Measurements from ENCODE around the gene STAT2.
"Not testable (repeated sequence)": the region's sequence is repeated elsewhere in the genome, so short reads cannot be mapped to it uniquely, and the experiment has no call there.

The STAT2 gene

DNA sequence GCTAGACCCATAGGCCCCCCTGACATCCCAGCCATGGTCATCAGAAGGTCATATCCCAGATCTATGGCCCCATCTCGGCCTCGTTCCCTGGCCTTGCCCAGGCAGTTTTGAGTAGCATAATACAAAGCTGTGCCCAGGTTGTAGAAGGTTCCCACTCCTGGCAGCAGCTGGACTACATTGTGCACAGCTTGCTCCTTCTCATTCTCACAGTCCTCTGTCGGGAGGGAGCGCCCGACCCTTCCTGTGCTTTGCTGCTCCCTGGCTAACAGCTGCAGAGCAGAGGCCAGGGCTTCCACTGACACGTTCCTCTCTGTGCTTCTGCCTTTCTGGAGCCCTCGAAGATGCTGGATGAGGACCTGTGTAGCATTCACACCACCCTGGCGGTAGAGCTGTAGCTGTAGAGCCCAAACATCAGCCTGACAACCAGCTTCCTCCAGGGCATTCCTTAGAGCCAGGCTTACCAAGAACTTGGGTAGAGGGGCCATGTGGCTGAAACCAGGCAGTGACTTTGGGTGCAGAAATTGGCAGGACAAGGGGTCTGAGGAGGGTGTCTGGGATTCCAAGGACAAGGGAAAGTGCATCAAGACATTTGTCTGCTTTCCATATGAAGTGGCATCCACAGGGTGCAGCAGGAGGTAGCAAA, 1.7 kb upstream of the STAT2 start:
- no peak for DNase-seq

GRCh38 chr12:56358836-56359532, 923 bp downstream of the STAT2 start:
- peak; percentile 87 for DNase-seq

DNA sequence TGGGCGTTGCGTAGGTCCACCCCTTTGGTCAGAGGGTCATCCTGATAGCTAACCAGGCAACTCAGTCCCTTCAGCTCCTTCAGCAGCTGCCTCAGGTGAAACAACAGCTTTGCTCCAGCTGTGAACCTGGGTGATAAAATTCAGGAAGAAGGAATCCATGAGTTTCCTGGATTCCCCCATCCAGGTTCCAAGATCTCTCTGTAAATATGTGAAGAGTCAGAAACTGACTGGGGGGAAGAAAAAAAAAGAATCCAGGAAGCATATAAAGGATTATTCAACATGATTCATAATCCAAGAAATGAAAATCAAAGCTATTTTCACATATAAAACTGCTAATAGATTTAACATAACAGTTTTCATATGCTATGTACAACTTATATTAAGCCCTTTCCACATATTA, 8.6 kb downstream of the STAT2 start:
- DNase-seq, result no peak

- no peak for DNase-seq
Observed at GRCh38 chr12:56350662-56351061, 9.2 kb downstream of the STAT2 start.

DNA sequence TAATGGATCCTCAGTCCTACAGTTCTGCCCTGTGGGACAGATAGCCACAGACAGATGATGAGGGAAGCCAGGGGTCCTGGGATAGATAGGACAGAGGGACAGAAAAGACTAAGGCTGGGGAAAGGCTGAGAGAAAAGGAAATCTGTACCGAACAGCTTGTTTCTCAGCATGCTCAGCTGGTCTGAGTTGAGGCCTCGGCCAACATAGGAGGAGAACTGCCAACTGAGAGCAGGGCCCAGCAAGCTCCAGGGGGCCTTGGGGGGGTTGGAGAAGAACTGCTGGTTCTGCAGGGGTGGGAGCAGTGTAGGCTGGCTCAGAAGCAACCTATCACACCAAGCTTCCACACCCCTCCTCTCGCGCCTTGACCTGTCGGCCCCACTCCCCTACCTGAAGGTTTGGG, 11.1 kb downstream of the STAT2 start:
- DNase-seq, result no peak

- not testable (repeated sequence) for DNase-seq
Observed at GRCh38 chr12:56347255-56347654, 12.7 kb downstream of the STAT2 start.

DNA sequence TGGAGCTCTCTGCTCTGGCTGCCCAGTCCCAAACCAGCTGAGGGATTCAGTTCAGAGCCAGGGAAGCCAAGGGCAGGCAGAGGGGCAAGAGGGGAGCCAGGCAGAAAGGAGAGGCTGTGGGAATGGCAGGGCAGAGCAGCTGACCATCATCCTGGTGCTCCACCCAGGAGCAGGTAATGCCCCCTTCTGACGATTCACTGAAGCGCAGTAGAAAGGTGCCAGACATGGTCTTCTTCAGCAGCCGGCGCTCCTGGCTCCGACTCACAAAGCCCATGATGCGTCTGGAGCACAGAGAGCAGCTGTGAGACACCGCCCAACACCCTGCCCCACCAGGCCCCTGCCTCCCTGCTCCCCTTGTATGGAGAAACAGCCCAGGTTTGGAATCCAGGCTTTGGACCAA, 13.2 kb downstream of the STAT2 start:
- DNase-seq, result no peak

DNA sequence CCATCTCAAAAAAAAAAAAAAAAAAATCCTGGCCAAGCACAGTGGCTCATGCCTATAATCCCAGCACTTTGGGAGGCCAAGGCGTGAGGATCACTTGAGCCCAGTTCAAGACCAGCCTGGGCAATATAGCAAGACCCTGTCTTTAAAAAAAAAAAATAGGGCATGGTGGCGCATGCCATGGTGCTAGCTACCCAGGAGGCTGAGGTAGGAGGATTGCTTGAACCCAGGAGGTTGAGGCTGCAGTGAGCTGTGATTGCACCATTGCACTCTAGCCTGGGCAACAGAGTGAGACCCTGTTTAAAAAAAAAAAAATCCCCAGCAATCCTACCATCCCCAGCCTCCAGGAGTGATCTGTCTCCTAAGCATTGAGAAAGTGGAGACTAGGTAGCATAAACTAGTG, 17.6 kb downstream of the STAT2 start:
- not testable (repeated sequence) for DNase-seq

DNA sequence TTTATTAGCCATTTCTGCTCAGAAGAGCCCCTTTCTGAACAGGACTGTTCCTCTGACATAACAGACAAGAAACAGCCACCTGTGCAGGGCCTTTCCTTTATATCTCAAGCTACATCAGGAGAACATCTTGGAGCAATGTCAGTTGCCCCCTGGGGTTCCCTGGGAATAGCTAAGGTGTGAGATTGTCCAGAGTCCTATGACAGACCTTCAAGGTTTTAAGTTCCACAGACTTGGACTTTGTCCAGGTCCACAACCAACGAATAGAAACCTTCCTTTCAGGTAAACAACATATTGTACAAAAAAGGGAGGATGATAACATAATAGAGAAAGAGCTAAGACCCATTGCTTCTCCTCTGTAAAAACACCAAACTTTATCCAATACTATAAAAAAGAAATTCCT, 18.3 kb downstream of the STAT2 start:
- DNase-seq, result no peak

DNA sequence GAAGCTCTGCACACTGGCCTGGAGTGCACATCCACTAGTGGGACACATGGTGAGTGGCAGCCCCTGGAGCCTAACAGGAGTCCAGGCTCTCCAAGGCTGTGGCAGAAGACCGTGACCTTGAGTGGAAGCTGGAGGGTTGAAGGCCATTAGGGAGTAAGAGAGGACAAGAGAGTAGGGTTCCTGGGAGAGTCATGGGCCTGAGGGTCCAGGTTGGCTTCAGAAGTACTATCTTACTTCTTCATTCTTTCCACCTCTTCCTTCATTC, 20.8 kb downstream of the STAT2 start:
- no peak for DNase-seq

DNA sequence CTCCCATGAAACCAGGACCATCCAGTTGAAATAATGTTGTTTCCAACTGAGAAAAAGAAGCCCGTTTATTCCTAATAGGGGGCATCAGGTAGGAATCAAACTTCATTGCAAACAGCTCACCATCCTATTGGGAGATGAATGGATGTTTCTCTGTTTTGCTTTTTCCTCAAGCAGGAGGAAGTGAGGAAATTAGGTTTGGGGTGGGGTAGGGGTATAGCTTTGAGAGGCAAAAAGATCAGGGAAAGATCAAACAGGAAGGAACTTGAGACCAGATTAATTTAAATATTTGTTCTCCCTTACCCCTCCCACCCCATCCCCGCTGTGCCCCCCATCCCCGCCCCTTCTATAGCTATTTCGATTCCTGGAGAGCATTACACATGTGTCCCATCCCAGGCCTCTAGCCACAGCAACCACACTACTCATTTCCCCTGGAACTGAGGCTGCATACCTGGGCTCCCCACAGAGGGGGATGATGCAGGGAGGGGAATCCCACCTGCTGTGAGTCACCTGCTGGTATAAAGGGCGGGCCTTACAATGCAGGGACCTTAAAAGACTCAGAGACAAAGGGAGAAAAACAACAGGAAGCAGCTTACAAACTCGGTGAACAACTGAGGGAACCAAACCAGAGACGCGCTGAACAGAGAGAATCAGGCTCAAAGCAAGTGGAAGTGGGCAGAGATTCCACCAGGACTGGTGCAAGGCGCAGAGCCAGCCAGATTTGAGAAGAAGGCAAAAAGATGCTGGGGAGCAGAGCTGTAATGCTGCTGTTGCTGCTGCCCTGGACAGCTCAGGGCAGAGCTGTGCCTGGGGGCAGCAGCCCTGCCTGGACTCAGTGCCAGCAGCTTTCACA, 21.4 kb downstream of the STAT2 start, which contains the start of gene IL23A:
IL23A (plus strand) TSS at position 577 of the 850 bp plus-strand sequence; CDS start at position 738, 161 bp downstream.
- DNase-seq, result peak; percentile 72

DNA sequence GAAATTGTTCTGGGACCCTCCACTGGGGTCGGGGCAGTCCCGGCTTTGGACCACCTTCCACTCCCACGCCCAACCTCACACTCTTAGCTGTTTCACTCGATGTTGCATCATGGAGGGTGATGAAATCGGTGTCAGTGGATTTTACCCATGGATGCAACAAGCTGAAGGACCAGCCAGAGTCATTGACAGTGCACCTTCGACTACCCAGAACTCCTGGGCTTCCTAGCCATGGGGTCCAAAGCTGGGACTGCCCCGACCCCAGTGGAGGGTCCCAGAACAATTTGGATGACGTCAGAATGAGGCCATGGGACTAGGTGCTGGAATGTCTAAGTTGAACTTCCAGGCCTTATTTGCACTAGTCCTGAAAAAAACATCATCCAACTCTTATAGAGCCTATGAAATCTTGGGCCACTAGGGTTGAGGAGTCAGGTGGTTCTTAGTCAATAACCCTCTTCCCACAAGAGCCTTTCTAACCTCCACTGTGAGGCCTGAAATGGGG, 22.1 kb downstream of the STAT2 start:
- peak; percentile 92 for DNase-seq

DNA sequence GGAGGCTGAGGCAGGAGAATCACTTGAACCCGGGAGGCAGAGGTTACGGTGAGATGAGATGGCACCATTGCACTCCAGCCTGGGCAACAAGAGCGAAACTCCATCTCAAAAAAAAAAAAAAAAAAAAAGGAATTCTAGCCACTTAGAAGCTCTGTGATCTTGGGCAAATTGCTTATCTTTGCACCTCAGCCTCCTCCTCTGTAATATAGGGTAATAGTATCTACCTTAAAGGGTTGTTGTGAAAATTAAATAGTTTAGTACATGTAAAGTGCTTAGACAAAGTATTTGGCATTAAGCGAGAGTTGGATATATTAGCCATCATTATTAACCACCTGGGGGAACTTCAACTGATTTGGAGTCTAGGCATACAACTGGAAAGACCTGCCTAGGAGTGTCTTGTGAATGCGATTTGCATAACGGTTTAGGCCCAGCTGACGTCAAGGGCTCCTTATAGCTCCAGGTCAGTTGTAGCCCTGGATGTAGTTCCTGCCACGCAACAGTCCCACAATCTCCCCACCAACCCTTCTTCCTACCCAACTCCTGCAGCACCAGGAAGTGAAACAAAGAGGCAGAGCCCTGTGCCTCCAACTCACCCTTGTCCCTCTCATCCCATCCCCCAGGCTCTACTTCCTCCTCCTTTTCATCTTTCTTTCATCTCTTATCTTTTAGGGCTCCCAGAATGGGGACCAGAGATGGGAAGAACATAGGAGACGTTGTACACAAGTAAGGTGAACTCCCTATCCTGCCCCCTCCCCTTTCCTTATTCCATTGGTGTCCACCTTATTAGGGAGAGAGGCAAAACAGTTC, 23.3 kb downstream of the STAT2 start:
- peak; percentile 98 for DNase-seq

DNA sequence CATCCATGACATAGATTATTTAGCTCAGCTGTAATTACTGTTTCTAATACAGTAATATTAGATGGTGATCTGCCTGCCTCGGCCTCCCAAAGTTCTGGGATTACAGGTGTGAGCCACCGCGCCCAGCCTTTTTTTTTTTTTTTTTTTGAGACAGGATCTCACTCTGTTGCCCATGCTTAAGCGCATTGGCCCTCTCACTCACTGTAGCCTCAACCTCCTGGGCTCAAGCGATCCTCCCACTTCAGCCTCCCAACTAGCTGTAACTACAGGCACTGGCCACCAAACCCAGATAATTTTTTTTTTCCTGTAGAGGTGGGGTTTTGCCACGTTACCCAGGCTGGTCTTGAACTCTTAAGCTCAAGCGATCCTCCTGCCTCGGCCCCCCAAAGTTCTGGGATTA, 24.4 kb downstream of the STAT2 start:
- DNase-seq, result not testable (repeated sequence)

DNA sequence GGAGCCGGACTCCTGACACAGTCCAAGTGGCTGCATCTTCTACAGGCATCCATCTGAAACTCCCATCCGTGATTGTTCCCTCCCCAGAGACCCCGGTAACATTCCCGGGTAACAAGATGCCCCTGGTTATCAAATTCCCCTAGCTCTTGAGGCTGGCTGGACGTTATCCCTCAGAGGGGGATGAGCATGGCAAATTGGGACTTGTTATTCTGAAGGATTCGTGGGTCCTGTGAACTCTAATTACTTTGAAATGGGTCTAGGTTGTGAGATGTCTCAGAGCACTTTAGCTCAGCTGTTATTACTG, 25.5 kb downstream of the STAT2 start:
- no peak for DNase-seq

DNA sequence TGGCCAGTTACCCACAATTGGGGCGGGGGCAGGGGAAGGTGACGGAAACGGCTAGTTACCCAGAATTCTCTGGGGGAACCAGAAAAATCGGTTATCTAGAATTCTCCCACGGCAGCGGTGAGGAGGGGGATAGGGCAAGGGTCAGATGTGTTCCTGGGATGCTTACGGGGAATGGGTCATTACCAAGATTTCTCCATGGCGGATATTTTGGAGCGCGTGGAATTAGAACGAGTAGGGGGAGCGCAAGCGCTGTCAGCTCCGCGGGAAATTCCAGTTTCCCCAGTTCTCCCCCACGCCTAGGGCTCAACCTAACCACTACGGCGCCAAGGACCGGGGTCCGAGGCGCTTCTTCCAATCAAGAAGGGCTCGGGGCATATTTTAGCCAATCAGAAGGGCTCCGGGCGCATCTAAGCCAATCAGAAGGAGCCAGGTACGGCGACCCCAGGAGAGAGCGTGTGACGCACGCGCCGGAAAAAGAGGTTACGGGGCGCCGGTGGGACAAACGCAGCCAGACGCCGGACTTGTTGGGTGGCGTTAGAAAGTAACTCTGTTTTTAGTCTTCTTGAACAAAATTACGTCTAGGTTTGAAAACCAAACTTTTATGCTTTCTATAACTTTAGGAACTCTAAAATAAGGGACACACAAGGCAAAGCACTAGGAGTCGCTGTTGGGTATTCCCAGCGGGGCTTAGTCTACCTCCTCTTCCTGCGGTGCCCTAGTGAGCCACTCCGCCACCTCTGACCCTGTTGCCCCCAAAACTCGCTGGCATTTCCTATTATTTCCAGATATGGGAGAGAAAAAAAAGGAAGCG, 26.0 kb downstream of the STAT2 start, which contains the start of gene PAN2:
PAN2 (minus strand) TSS at position 322 of the 811 bp plus-strand sequence. CDS start 906 bp downstream, outside the sequence.
- DNase-seq, result peak; percentile 99

- no peak for DNase-seq
Observed at GRCh38 chr12:56333197-56333678, 26.7 kb downstream of the STAT2 start.

- DNase-seq, result no peak
Observed at GRCh38 chr12:56332512-56333196, 27.3 kb downstream of the STAT2 start.

GRCh38 chr12:56330936-56331490, 28.9 kb downstream of the STAT2 start:
- DNase-seq, result no peak

GRCh38 chr12:56326533-56326932, 33.4 kb downstream of the STAT2 start:
- DNase-seq, result no peak

DNA sequence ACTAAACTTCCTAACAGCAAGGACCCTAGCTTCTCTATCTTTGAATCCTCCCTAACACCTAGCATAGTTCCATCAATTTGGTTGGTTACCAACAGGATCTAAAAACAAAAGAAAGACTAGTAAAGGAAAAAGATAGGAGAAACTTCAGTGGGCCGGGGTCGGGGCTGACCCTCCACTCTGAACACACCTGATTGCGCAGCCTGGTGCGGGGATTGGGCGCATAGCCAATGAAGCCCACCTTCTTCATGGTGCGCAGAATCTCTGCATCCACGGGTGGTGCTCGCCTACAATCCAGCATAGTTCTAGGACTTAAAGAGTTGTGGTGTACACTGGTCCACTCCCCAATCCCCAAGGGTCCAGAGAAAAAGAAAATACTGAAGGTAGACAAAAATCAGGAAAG, 33.8 kb downstream of the STAT2 start:
- DNase-seq, result no peak
